ENCODE measurements around the gene LSM4. TPM values are rescaled to one million over a fixed set of nuclear protein-coding genes. Genes with fewer than 3 reads are reported as not detected.

Gene LSM4
- total RNA-seq, 1 donor from 2014 or later, result 72.3 TPM

GRCh38 chr19:18308948-18309325 is 13.9 kb downstream of the LSM4 start:
- H3K27ac ChIP-seq, result no peak overlapping the region
- H3K36me3 ChIP-seq, result peaks cover 60% of the 10 kb centered on the region

GRCh38 chr19:18308051-18308947 is 14.6 kb downstream of the LSM4 start:
- intact Hi-C loops (cut with DNase I), result no loop called here
- Histone ChIP-seq H3K27me3 (ENCODE audit: low read depth) (no peaks in the 10 kb centered on the region), H3K36me3 (peaks cover 53% of the 10 kb centered on the region), H3K27ac (peak overlapping the region; percentile 4), H3K9me3 (no peaks in the 10 kb centered on the region), H3K4me1 (peaks cover 40% of the 10 kb centered on the region), H3K4me3 (no peak overlapping the region)
- TF ChIP-seq CTCF (IDR thresholded peaks at IDR 0.05), result no peak
- DNase-seq (no peak), ATAC-seq (no peak)

More at GRCh38 chr19:18308948-18309325, 13.9 kb downstream of the LSM4 start:
- ATAC-seq (no peak), DNase-seq (no peak)
- H3K27me3 ChIP-seq (ENCODE audit: low read depth), result no peaks in the 10 kb centered on the region
- H3K9me3 ChIP-seq, result no peaks in the 10 kb centered on the region
- intact Hi-C loops (cut with DNase I), result no loop called here
- no peak for TF ChIP-seq CTCF (IDR thresholded peaks at IDR 0.05)
- H3K4me3 ChIP-seq, result no peak overlapping the region
- peaks cover 33% of the 10 kb centered on the region for H3K4me1 ChIP-seq

GRCh38 chr19:18307271-18307681 is 15.6 kb downstream of the LSM4 start:
- peak; percentile 10 for TF ChIP-seq CTCF (IDR thresholded peaks at IDR 0.05)
- intact Hi-C loops (cut with DNase I), result no loop called here
- Histone ChIP-seq H3K36me3 (peaks cover 49% of the 10 kb centered on the region), H3K27ac (peak overlapping the region; percentile 97), H3K27me3 (ENCODE audit: low read depth) (no peaks in the 10 kb centered on the region), H3K4me3 (no peak overlapping the region), H3K4me1 (peaks cover 49% of the 10 kb centered on the region), H3K9me3 (no peaks in the 10 kb centered on the region)
- DNase-seq (no peak), ATAC-seq (no peak)

GRCh38 chr19:18306888-18307260 is 16.0 kb downstream of the LSM4 start:
- Histone ChIP-seq H3K27me3 (ENCODE audit: low read depth) (no peaks in the 10 kb centered on the region), H3K4me1 (peaks cover 51% of the 10 kb centered on the region), H3K4me3 (no peak overlapping the region), H3K9me3 (no peaks in the 10 kb centered on the region), H3K36me3 (peaks cover 45% of the 10 kb centered on the region), H3K27ac (peak overlapping the region; percentile 97)
- intact Hi-C loops (cut with DNase I), result no loop called here
- no peak for ATAC-seq
- no peak for DNase-seq
- no peak for TF ChIP-seq CTCF (IDR thresholded peaks at IDR 0.05)

GRCh38 chr19:18306209-18306887 is 16.5 kb downstream of the LSM4 start:
- H3K27ac ChIP-seq, result peak overlapping the region; percentile 97
- intact Hi-C loops (cut with DNase I), result no loop called here
- TF ChIP-seq CTCF (IDR thresholded peaks at IDR 0.05), result no peak
- H3K27me3 ChIP-seq (ENCODE audit: low read depth), result no peaks in the 10 kb centered on the region
- peaks cover 56% of the 10 kb centered on the region for H3K4me1 ChIP-seq
- ATAC-seq (no peak), DNase-seq (no peak)
- peaks cover 40% of the 10 kb centered on the region for H3K36me3 ChIP-seq
- no peaks in the 10 kb centered on the region for H3K9me3 ChIP-seq
- no peak overlapping the region for H3K4me3 ChIP-seq
